Smooth muscle cell (in vitro differentiated cells): ENCODE results near the gene AGMO. TPM values are rescaled to one million over a fixed set of nuclear protein-coding genes. Genes with fewer than 3 reads are reported as not detected.

ENCODE experiments used
- DNase-seq: peaks from one replicate; lab custom pipeline; 2025; ENCODE audit not compliant: unreplicated experiment; lab: John Stamatoyannopoulos, UW
- H2AFZ ChIP-seq: fragments of 200-600 bp; sonication (generic); 2 replicates; pipeline ENCODE4 v1.6.0; 2016; ENCODE audit warnings: antibody characterized with exemption, low read depth, mild to moderate bottlenecking
- H3F3A ChIP-seq: fragments of 200-600 bp; sonication (generic); 2 replicates; pipeline ENCODE4 v1.6.0; 2017; ENCODE audit warnings: antibody characterized with exemption, low read depth
- H3K27ac ChIP-seq: fragments of 200-600 bp; sonication (generic); 2 replicates; pipeline ENCODE4 v1.5.1; 2016; ENCODE audit warnings: low read depth, mild to moderate bottlenecking
- H3K27me3 ChIP-seq: fragments of 200-600 bp; sonication (generic); 2 replicates; pipeline ENCODE4 v1.6.1; 2016; ENCODE audit warnings: low read depth, mild to moderate bottlenecking
- H3K36me3 ChIP-seq: fragments of 200-600 bp; sonication (generic); 2 replicates; pipeline ENCODE4 v1.5.1; 2016; ENCODE audit warnings: low read depth
- H3K4me1 ChIP-seq: fragments of 200-600 bp; sonication (generic); 2 replicates; pipeline ENCODE4 v1.5.1; 2016; ENCODE audit warnings: low read depth
- H3K4me2 ChIP-seq: fragments of 200-600 bp; sonication (generic); 2 replicates; pipeline ENCODE4 v1.6.0; 2016; ENCODE audit warnings: mild to moderate bottlenecking
- H3K4me3 ChIP-seq: fragments of 200-600 bp; sonication (generic); 2 replicates; pipeline ENCODE4 v1.5.1; 2016; ENCODE audit warnings: mild to moderate bottlenecking
- H3K79me2 ChIP-seq: fragments of 200-600 bp; sonication (generic); 2 replicates; pipeline ENCODE4 v1.6.0; 2016; ENCODE audit warnings: low read depth, mild to moderate bottlenecking
- H3K9ac ChIP-seq: fragments of 200-600 bp; sonication (generic); 2 replicates; pipeline ENCODE4 v1.6.0; 2016; ENCODE audit warnings: low read depth
- H3K9me3 ChIP-seq: fragments of 200-600 bp; sonication (generic); replicated peaks from 2 replicates; pipeline ENCODE4 v1.5.1; 2016; ENCODE audit warnings: low read depth
- H4K20me1 ChIP-seq: fragments of 200-600 bp; sonication (generic); 2 replicates; pipeline ENCODE4 v1.6.0; 2016; ENCODE audit warnings: low read depth
- CTCF ChIP-seq: fragments of 200-600 bp; sonication (generic); IDR thresholded peaks from 2 replicates; pipeline ENCODE4 v1.5.1; 2017; ENCODE audit warnings: borderline replicate concordance, mild to moderate bottlenecking, antibody characterized with exemption; ENCODE audit not compliant: insufficient read depth, poor library complexity, severe bottlenecking
- WGBS: methylation state at CpG from one replicate; pipeline ENCODE4 v1.1.7; 2016; ENCODE audit warnings: low lambda C conversion rate; 5-methylcytosine and 5-hydroxymethylcytosine counted together
- polyA plus RNA-seq: library from polyadenylated mRNA; unstranded; fragments of >200 nt; fragmentation: Nextera tagmentation; extraction: Ambion mirVana; gene quantifications from 2 replicates; pipeline ENCODE4 v1.2.1, GENCODE V29; 2016
- total RNA-seq: library from RNA; depleted of rRNA; stranded (reverse); fragments of >200 nt; gene quantifications from 2 replicates; pipeline ENCODE4 v1.2.3, GENCODE V29; 2014

AGMO gene
- total and polyA plus RNA-seq, 2 experiments from 2014 or later: 0.27 to 0.50 TPM

- WGBS: 94% methylated on average over 4 of the region's 4 CpGs
- Histone ChIP-seq H3K4me1 (no peaks in the 10 kb centered on the region), H3F3A (no peaks in the 10 kb centered on the region), H3K79me2 (no peaks in the 10 kb centered on the region), H3K4me2 (no peak overlapping the region), H3K9ac (no peak overlapping the region), H3K4me3 (no peak overlapping the region), H3K9me3 (no peaks in the 10 kb centered on the region), H4K20me1 (no peaks in the 10 kb centered on the region), H2AFZ (no peak overlapping the region), H3K36me3 (no peaks in the 10 kb centered on the region), H3K27me3 (no peaks in the 10 kb centered on the region), H3K27ac (no peak overlapping the region)
- no peak for TF ChIP-seq CTCF
- no peak for DNase-seq
These were observed 304.1 kb downstream of the AGMO start for GRCh38 chr7:15257689-15258088.

DNA sequence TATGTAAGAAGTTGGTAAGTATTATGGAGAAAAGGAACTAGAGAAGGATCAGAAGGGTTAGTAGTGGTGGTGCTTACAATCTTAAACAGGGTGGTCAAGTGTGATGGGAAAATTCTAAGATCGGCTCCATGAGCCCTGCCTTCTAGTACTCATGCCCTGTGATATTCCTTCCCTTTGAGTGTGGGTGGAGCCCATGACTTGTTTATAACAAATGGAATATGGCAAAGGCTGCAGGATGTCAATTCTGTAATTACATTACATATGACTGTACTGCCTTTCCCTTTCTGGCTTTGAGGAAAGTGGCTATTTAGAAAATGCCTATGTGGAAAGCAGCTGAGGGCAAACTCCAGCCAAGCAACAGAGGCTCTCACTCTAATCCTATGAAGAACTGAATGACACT, 309.6 kb downstream of the AGMO start:
- no peak for TF ChIP-seq CTCF
- no peaks in the 10 kb centered on the region for H4K20me1 ChIP-seq
- 92% methylated on average over 1 of the region's 1 CpG for WGBS

GRCh38 chr7:15248514-15248913, 313.3 kb downstream of the AGMO start:
- Histone ChIP-seq H3F3A (no peaks in the 10 kb centered on the region), H3K9ac (no peak overlapping the region), H3K79me2 (no peaks in the 10 kb centered on the region), H2AFZ (no peak overlapping the region), H3K27ac (no peak overlapping the region), H3K27me3 (no peaks in the 10 kb centered on the region), H3K36me3 (no peaks in the 10 kb centered on the region), H4K20me1 (no peaks in the 10 kb centered on the region), H3K4me3 (no peak overlapping the region), H3K4me2 (no peak overlapping the region), H3K4me1 (no peaks in the 10 kb centered on the region), H3K9me3 (no peaks in the 10 kb centered on the region)
- DNase-seq: no peak
- no peak for TF ChIP-seq CTCF
- whole genome bisulfite sequencing: 88% methylated on average over 2 of the region's 2 CpGs

More for the DNA sequence above, 309.6 kb downstream of the AGMO start:
- Histone ChIP-seq H3K36me3 (no peaks in the 10 kb centered on the region), H2AFZ (no peak overlapping the region), H3K4me2 (no peak overlapping the region), H3K27ac (no peak overlapping the region), H3K4me3 (no peak overlapping the region), H3K4me1 (no peaks in the 10 kb centered on the region), H3K79me2 (no peaks in the 10 kb centered on the region), H3F3A (no peaks in the 10 kb centered on the region), H3K9me3 (no peaks in the 10 kb centered on the region), H3K27me3 (no peaks in the 10 kb centered on the region), H3K9ac (no peak overlapping the region)
- DNase-seq: no peak

DNA sequence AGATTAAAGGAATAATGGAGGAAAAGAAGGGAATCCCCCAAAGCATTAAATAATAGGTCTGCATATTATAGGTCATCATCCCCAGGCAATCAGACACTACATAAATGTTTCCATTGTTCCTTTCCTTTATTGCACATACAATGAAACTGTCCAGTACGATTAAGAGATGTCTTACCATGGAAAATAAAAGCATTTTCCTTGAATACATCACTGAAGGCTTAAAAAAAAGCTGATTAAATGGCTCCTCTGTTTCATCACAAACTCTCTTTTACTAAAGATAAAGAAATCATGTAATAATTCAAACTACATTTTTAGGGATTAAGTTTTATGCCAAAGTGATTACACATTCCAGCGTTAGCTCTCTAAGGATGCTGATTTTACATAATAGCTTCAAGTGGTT, 316.0 kb downstream of the AGMO start:
- no peak for TF ChIP-seq CTCF
- no peaks in the 10 kb centered on the region for H4K20me1 ChIP-seq
- no peaks in the 10 kb centered on the region for H3K4me1 ChIP-seq
- no peak for DNase-seq
- no peak overlapping the region for H3K4me3 ChIP-seq
- H3K4me2 ChIP-seq: no peak overlapping the region
- H3K79me2 ChIP-seq: no peaks in the 10 kb centered on the region
- H3K9me3 ChIP-seq: no peaks in the 10 kb centered on the region
- H3K27me3 ChIP-seq: no peaks in the 10 kb centered on the region
- no peak overlapping the region for H3K27ac ChIP-seq
- no peaks in the 10 kb centered on the region for H3K36me3 ChIP-seq
- no peaks in the 10 kb centered on the region for H3F3A ChIP-seq
- WGBS: 69% methylated on average over 2 of the region's 2 CpGs
- no peak overlapping the region for H2AFZ ChIP-seq
- no peak overlapping the region for H3K9ac ChIP-seq
